GM13977 (cell line): Measurements from ENCODE around the gene AGTR2.
"Not testable (repeated sequence)": the region's sequence is repeated elsewhere in the genome, so short reads cannot be mapped to it uniquely, and the experiment has no call there.

Experiments
- DNase-seq: peaks from one replicate; pipeline ENCODE4 v3.0.0; 2012; ENCODE audit warnings: low spot score
- in situ Hi-C: fragments of 300-500 bp; cut with MboI; formaldehyde crosslinking; loops from one replicate; pipeline ENCODE4 v1.12.0; 2022; ENCODE audit warnings: low sequenced_read_pairs, low pct_unique_long_range_greater_than_20kb, mixed read lengths, inconsistent platforms; ENCODE audit not compliant: unreplicated experiment
- TF ChIP-seq, protein P1 (sequence below): IDR thresholded peaks from 2 replicates; pipeline ENCODE4 v1.5.1; 2012; ENCODE audit warnings: mild to moderate bottlenecking, control low read depth; ENCODE audit not compliant: insufficient read depth; ENCODE audit errors: extremely low read depth, missing control alignments

Gene AGTR2, protein sequence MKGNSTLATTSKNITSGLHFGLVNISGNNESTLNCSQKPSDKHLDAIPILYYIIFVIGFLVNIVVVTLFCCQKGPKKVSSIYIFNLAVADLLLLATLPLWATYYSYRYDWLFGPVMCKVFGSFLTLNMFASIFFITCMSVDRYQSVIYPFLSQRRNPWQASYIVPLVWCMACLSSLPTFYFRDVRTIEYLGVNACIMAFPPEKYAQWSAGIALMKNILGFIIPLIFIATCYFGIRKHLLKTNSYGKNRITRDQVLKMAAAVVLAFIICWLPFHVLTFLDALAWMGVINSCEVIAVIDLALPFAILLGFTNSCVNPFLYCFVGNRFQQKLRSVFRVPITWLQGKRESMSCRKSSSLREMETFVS

DNA sequence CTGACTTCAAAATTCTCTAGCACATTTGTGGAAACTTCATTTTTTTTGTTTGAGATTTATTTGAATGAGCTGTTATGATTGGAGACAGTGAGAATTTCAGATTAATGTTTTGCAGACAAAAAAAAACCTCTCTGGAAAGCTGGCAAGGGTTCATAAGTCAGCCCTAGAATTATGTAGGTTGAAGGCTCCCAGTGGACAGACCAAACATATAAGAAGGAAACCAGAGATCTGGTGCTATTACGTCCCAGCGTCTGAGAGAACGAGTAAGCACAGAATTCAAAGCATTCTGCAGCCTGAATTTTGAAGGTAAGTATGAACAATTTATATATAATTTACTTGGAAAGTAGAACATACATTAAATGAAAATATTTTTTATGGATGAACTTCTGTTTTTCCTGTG lies at the start of gene AGTR2:
AGTR2 (plus strand) TSS at position 234 of the 400 bp plus-strand sequence. CDS start 1,537 bp downstream, outside the sequence.
- in situ Hi-C loops = no loop called here
- DNase-seq = no peak
- TF ChIP-seq, protein P1, sequence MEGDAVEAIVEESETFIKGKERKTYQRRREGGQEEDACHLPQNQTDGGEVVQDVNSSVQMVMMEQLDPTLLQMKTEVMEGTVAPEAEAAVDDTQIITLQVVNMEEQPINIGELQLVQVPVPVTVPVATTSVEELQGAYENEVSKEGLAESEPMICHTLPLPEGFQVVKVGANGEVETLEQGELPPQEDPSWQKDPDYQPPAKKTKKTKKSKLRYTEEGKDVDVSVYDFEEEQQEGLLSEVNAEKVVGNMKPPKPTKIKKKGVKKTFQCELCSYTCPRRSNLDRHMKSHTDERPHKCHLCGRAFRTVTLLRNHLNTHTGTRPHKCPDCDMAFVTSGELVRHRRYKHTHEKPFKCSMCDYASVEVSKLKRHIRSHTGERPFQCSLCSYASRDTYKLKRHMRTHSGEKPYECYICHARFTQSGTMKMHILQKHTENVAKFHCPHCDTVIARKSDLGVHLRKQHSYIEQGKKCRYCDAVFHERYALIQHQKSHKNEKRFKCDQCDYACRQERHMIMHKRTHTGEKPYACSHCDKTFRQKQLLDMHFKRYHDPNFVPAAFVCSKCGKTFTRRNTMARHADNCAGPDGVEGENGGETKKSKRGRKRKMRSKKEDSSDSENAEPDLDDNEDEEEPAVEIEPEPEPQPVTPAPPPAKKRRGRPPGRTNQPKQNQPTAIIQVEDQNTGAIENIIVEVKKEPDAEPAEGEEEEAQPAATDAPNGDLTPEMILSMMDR = no peak

DNA sequence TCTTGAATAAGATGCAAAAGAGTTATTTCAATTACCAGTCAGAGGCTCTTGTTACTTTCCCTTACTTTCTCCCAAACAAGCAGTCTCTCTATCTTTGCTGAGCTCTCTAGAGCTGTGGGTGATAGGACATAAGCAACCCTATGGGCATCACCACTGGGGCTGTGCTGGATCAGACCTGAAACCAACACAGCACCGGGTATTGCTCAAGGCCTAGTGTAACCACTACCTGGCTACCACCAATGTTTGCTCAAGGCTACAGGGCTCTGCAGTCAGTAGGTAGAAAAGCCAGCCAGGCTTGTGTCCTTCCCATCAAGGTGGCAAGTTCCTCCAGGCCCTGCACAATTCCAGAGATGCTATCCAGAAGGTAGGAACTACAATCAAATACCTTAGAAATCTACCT lies 35.3 kb upstream of the AGTR2 start:
- in situ Hi-C loops = no loop called here

DNA sequence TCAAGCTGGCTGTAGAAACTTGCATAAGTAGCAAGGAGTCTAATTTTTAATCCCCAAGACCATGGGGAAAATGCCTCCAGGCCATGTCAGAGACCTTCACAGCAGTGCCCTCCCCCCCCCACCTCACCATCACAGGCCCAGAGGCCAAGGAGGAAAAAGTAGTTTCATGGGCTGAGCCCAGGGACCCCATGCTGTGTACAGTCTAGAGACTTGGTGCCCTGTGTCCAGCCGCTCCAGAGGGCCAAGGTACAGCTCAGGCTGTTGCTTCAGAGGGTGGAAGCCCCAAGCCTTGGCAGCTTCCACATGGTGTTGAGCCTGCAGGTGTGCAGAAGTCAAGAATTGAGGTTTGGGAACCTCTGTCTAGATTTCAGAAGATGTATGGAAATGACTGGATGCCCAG lies 29.3 kb upstream of the AGTR2 start:
- in situ Hi-C loops, DNase-seq: not testable (repeated sequence)

More for the DNA sequence above, 35.3 kb upstream of the AGTR2 start:
- no peak for DNase-seq
- TF ChIP-seq, protein P1 = no peak

DNA sequence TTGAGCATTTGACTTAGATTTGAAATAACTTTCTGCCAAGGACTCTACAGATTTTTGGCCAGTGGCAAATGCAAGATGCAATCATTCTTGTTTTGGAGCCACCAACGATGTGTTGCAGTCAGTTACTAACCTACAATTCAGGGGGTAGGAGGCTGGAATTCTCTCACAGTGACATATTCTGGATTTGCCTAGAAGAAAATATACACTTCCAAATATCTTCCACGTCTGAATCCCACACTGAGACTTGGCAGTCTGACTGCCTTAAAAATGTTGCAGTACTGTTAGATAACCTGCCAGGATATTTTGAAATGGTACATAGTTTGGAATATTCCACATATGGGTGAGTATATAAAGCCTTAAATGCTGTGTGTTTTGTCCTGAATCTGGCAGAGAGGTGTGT lies 27.6 kb upstream of the AGTR2 start:
- TF ChIP-seq, protein P1 = no peak
- in situ Hi-C loops = no loop called here
- no peak for DNase-seq

DNA sequence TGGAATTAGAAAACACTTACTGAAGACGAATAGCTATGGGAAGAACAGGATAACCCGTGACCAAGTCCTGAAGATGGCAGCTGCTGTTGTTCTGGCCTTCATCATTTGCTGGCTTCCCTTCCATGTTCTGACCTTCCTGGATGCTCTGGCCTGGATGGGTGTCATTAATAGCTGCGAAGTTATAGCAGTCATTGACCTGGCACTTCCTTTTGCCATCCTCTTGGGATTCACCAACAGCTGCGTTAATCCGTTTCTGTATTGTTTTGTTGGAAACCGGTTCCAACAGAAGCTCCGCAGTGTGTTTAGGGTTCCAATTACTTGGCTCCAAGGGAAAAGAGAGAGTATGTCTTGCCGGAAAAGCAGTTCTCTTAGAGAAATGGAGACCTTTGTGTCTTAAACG lies 2.4 kb downstream of the AGTR2 start:
- DNase-seq = no peak
- TF ChIP-seq, protein P1 = no peak
- in situ Hi-C loops = no loop called here

DNA sequence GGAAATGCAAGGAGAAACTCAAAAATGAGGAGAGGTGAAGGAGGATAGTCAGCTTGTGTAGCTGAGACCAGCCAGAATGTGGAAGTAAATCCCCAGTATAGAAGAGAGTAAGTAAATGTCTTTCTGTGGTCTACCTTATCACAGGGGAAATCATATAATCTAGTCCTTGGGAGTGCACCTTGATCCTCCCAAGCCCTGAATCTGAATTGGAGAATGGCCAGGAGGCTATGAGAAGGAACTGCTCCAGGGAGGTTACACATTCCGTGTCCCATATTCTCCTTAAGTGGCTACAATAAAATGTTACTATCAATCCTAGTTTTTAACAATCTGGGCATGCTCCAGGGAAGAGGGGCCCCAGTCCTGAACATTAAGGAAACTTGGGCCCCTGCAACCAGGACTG lies 10.8 kb downstream of the AGTR2 start:
- in situ Hi-C loops = no loop called here
- TF ChIP-seq, protein P1 = no peak
- no peak for DNase-seq

DNA sequence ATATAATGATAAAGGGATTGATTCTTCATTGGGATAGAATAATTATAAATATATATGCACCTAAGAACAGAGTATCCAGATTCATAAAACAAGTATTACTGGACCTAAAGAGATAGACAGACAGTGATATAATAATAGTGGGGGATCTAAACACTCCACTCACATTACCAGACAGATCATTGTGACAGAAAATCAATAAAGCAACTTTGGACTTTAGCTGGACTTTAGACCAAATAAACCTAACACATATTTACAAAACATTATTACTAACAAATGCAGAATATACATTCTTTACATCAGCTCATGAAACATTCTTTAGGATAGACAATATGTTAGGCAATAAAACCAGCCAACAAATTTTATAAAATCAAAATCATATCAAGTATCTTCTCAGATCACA lies 14.6 kb downstream of the AGTR2 start:
- in situ Hi-C loops = no loop called here
- TF ChIP-seq, protein P1 = no peak
- no peak for DNase-seq
